ENCODE results near the gene CENPE.
"Not testable (repeated sequence)": the region's sequence is repeated elsewhere in the genome, so short reads cannot be mapped to it uniquely, and the experiment has no call there.

Gene CENPE, protein sequence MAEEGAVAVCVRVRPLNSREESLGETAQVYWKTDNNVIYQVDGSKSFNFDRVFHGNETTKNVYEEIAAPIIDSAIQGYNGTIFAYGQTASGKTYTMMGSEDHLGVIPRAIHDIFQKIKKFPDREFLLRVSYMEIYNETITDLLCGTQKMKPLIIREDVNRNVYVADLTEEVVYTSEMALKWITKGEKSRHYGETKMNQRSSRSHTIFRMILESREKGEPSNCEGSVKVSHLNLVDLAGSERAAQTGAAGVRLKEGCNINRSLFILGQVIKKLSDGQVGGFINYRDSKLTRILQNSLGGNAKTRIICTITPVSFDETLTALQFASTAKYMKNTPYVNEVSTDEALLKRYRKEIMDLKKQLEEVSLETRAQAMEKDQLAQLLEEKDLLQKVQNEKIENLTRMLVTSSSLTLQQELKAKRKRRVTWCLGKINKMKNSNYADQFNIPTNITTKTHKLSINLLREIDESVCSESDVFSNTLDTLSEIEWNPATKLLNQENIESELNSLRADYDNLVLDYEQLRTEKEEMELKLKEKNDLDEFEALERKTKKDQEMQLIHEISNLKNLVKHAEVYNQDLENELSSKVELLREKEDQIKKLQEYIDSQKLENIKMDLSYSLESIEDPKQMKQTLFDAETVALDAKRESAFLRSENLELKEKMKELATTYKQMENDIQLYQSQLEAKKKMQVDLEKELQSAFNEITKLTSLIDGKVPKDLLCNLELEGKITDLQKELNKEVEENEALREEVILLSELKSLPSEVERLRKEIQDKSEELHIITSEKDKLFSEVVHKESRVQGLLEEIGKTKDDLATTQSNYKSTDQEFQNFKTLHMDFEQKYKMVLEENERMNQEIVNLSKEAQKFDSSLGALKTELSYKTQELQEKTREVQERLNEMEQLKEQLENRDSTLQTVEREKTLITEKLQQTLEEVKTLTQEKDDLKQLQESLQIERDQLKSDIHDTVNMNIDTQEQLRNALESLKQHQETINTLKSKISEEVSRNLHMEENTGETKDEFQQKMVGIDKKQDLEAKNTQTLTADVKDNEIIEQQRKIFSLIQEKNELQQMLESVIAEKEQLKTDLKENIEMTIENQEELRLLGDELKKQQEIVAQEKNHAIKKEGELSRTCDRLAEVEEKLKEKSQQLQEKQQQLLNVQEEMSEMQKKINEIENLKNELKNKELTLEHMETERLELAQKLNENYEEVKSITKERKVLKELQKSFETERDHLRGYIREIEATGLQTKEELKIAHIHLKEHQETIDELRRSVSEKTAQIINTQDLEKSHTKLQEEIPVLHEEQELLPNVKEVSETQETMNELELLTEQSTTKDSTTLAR (N-terminal part only)

DNA sequence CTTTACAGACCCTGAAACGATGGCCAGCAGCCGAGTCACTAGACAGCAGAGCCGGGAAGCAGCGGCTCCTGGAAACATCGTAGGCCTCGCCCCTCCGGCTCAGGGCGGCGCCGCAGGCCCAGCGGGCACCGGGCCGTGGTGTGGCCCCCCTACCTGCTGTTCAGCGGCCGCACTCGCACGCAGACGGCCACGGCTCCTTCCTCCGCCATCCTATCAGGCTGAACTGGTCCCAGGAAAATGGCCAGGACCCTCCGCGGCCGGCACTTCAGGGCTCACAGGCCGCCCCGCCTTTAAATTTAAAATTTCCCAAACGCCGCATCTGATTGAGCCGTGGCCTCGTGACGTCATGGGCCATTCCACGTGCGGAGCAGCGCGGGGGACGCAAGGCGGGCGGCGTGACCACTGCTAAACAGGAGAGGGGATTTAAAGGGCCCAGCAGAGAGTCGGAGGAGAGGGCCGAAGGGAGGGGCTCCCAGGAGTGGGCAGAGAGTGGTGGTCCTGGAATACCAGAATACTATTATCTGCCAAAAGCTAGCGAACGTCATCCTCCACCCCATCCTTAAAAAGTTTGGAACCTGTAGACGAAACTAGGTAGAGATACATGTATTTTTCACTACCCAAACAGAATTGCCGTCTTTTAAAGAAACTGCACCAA lies at the start of gene CENPE:
Gene CENPE (minus strand): TSS at position 233 of the 655 bp plus-strand sequence. CDS start 24 bp downstream, at position 209.
- DNase-seq = peak; percentile 85 to 86

DNA sequence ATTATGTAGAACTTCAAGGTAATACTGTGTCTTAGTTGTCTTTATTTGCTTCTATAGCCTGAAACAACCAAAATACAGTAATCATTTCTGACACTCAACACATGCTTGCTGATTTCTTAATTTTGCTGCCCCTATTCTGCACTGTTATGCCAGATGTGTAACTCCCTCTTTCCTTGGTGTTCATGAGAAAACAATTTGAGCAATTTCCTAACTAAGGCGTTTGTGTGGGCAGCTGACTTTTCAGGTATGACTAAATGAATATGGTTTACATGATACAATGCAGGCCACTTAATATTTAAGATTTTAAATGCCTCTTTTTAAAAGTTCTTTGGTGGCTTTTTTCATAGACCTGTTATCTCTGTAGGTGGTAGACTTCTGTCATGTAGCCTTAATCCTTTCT lies 46.1 kb upstream of the CENPE start:
- DNase-seq = no peak

DNA sequence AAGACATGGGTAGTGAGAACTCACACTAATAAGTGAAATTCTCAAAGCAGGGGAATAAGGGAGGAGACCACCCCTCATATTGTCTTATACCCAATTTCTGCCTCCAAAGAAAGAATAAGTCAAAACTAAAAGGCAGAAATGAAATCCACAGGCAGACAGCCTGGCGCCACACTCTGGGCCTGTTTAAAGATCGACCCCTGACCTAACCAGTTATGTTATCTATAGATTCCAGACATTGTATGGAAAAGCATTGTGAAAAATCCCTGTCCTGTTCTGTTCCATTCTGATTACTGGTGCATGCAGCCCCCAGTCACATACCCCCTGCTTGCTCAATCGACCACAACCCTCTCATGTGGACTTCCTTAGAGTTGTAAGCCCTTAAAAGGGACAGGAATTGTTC lies 32.8 kb upstream of the CENPE start:
- DNase-seq = not testable (repeated sequence)

DNA sequence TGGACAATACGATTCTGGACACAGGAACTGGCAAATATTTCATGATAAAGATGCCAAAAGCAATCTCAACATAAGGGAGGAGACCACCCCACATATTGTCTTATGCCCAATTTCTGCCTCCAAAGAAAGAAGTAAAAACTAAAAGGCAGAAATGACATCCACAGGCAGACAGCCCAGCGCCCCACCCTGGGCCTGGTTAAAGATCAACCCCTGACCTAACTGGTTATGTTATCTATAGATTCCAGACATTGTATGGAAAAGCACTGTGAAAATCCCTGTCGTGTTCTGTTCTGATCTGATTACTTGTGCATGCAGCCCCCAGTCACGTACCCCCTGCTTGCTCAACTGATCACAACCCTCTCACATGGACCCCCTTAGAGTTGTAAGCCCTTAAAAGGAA lies 25.4 kb upstream of the CENPE start:
- DNase-seq = not testable (repeated sequence)

DNA sequence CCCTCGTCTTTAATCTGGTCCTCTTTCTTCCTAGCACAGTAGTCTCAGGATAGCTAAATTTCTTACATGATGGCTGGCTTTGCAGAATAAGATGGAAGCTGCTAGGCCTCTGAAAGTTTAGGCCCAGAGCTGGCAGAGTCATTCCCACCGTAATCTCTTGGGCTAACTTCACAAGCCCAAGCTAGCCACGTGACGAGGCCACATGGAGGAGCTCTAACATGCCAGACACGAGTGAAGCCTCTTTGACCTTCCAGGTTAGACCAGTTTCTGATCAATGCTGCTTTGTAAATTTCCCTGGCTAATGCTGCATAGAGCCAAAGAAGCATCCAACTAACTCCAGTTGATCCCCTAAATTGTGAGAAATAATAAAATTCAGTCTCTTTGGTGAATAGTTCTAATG lies 9.5 kb upstream of the CENPE start:
- DNase-seq = no peak

DNA sequence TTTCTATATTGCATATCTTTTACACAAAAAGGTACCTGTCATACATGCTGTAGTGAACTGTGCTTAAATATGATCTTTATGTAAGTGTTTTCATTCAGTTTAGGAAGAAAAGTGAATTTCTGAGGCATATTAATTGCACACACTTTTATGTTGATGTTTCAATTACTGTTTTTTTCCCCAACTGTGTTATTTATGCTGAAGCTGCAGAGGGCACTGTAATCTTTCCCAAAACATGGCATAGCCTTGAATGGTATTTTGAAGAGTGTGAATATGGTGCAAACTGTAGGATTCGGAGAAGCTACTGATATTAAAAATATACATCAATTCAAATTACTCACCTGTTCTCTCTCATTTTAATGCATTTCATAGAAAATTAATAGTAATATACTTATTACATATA lies 6.0 kb upstream of the CENPE start:
- DNase-seq = no peak

DNA sequence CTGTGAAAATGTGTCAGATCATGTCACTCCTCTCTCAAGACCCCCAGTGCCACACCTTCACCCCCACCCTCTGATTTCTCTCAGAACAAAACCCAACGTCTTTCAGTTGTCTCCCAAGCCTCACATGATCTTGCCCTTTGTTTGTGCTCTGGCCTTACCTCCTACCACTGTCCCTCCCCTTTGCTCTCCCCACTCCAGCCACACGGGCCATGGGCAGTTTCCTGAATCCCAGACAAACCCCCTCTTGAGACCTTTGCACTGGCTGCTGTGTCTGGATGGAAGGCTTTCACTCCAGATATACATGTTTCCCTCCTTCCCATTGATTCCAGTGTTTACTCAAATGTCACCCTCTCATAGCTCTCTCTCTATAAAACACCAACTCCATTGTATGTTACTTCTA lies 3.6 kb upstream of the CENPE start:
- no peak for DNase-seq

DNA sequence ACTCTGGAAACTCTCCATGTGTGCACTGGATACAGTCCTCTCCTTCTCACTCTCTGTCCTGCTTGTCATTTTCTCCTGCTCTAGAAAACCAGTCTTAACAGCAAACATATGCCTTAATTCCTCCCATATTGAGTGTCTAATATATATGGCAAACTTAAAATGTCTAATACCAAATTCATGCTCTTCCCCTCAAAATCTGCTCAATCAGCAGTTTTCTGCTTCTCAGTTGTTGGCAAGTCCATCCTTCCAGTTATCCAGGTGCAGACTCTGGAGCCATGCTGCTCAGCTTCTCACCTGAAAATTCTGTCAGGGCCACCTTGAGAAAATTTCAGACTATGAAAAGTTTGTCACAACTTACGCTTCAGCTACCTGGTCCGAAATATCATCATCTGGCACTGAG lies 3.1 kb upstream of the CENPE start:
- DNase-seq = no peak

DNA sequence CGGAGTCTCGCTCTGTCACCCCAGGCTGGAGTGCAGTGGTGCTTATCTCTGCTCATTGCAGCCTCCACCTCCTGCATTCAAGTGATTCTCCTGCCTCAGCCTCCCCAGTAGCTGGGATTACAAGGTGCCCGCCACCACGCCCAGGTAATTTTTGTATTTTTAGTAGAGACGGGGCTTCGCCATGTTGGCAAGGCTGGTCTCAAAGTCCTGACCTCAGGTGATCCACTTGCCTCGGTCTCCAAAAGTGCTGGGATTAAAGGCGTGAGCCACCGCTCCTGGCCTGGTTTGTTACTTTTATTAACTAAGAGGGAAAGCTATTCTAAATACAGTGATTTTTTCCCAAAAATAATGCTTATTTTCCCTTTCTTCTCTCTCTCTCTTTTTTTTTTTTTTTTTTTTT lies 866 bp upstream of the CENPE start:
- no peak for DNase-seq

DNA sequence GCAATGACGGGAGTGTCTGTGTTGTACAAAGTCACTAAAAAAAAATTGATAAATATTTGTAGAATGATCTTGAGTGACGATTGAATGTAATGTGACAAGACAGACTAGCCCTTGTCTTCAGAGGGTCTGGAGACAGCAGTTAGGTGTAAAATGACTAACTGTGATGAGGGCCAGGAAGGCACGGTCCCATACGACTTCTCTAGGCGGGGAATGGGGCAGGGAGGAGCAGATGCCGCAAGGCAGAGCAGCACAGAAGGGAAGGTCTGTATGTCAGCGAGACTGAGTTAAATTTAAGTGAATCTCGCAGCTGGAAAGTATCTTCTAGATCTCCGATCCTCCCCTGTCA lies 405 bp downstream of the CENPE start:
- no peak for DNase-seq

DNA sequence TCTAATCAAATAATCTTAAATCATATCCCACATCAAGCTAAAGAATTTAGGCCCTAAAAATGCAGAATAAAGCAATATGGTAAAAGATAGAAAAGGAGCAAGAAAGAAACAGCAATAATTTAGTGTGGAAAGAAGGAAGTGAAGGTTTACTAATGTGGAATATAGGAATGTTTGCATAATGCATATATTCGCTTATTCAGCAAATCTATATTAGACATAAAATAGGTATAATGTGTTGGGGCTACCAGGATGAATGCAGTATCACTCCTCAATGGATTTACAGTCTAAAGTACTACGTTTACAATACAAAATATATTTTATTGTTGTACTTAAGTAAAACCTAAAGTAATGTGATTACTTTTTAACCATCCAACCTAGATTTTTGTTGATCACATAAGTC lies 4.7 kb downstream of the CENPE start:
- DNase-seq = no peak

DNA sequence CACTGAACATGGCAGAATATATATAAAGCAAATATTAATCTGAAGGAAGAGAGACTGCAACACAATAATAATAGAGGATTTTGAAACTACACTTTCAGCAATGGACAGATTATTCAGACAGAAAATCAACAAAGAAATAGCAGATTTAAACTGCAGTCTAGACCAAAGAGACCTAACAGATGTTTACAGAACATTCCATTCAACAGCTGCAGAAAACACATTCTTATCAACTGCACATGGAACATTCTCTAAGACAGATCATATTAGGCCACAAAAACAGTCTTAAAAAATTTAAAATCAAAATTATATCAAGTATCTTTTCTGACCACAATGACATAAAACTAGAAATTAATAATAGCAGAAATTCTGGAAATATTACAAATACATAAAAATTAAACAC lies 27.1 kb downstream of the CENPE start:
- no peak for DNase-seq

DNA sequence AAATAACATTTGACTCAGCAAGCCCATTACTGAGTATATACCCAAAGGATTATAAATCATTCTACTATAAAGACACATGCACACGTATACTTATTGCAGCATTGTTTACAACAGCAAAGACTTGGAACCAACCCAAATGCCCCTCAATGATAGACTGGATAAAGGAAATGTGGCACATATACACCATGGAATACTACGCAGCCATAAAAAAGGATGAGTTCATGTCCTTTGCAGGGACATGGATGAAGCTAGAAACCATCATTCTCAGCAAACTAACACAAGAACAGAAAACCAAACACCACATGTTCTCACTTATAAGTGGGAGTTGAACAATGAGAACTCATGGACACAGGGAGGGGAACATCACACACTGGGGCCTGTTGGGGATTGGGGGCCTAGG lies 28.4 kb downstream of the CENPE start:
- not testable (repeated sequence) for DNase-seq

DNA sequence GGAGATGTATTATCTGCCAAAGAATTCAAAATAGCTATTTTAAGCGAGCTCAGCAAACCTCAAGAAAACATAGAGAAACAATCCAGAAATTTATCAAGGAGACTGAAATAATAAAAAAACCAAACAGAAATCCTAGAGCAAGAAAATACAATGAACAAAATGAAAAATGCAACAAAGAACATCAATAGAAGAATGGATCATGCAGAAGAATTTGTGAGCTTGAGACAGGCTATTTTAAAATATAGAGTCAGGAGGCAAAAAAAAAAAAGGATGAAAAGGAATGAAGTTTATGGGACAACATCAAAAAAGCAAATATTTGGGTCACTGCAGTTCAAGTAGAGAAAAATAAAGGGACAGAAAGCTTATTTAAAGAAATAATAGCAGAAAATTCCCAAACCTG lies 29.1 kb downstream of the CENPE start:
- no peak for DNase-seq

DNA sequence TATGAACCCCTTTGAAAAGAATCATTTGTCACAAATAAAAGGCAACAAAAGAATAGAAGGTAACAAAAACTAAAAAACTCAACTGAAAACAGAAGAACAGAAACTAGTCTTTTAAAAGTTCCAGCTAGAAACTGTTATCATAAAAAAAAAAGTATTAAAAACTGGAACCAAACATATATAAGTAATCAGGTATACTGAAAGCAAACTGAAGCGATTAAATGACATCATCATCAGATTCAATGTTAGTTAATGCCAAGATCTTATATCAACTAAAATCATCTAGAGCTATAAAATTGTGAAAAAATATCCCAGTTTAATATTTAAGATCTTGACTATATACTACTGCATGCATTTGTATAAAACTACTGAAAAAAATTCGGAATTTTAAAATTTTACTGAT lies 36.0 kb downstream of the CENPE start:
- no peak for DNase-seq

DNA sequence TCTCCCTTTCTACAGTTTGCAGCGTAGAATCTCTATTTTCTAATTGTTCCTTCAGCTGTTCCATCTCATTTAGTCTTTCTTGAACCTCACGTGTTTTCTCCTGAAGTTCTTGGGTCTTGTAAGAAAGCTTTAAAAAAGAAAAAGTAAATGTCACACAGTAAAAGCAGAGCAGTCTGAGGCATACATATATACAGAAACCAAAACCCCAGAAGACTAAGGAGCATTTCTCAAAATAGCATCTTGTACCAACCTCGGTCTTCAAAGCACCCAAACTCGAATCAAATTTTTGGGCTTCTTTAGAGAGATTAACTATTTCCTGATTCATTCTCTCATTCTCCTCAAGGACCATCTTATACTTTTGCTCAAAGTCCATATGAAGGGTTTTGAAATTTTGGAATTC lies 39.4 kb downstream of the CENPE start:
- DNase-seq = no peak

DNA sequence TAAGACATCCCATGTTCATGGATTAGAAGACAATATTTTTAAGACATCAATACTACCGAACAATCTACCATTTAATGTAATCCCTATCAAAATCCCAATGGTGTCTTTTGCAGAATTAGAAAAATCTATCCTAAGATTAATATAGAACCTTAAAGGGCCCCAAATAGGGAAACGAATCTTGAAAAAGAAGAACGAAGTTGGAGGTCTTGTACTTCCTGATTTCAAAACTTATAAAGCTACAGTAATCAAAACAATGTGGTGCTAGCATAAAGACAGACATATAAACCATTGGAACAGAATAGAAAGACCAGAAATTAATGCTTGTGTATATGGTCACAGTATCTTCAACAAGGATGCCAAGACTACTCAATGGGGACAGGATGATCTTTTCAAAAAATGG lies 42.0 kb downstream of the CENPE start:
- DNase-seq = no peak

DNA sequence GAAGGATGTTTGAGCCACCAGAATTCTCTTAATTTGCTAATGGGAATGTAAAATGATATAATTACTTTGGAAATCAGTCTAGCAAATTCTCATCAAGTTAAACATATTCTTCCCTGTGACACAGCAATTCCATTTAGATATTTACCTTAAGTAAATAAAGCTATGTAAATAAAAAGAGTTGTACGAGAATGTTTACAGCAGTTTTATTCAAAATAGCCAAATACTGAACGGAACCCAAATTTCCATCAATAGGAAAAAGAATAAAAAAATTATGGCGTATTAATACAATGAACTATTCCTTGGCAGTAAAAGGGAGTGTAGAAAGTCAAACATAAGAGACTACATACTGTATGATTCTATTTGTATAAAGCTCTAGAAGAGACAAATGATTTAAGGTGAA lies 45.8 kb downstream of the CENPE start:
- no peak for DNase-seq

DNA sequence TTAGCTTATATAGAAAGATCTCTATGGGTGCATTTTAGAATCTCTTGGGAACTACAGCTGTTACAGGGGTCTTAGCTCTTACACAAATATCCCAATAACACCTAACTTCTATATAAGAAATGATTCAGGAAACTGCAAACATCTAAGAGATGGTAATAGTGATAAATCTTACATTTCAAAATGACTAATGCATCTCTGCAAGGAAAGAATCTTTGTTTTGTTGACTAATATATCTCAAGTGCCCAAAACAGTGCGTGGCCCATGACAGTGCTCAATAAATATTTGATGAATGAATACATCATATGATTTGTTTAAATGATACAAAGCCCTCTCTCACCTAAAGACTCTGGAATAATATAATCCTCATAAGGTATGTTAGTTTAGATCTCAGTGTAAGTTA lies 47.5 kb downstream of the CENPE start:
- no peak for DNase-seq

DNA sequence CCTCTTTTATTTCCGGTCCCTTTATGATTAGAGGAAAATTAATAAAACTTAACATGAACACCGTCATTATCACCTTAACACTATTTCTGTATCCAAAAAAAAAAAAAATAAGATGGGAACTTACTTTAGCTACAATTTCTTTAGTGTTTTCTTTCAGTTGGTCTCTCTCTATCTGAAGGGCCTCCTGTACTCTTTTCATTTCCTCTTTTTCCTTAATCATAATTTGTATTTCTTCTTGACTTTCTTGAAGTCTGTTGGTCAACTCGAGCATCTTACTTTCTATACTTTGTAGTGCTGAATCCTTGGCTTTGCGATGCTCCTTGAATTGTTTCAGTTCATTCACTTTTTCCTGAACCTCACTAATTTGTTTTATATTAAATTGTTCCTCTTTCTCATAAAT lies 53.2 kb downstream of the CENPE start:
- no peak for DNase-seq

DNA sequence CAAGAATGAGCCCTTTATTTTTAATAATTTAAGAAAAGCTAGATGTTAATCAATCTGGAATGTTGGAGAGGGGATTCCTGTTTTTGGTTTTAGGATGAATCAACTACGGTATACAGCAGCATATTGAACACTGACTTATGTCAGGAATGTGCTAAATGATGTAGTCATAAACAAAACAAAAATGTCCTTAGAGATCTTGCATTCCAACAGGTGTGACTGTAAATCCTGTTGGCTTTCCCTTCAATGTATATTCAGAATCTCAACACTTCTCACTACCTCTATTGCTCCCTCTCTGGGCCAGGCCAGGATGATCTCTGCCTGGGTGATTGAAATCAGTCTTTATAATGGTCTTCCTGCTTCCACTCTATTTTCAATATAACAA lies 60.7 kb downstream of the CENPE start:
- DNase-seq = no peak

DNA sequence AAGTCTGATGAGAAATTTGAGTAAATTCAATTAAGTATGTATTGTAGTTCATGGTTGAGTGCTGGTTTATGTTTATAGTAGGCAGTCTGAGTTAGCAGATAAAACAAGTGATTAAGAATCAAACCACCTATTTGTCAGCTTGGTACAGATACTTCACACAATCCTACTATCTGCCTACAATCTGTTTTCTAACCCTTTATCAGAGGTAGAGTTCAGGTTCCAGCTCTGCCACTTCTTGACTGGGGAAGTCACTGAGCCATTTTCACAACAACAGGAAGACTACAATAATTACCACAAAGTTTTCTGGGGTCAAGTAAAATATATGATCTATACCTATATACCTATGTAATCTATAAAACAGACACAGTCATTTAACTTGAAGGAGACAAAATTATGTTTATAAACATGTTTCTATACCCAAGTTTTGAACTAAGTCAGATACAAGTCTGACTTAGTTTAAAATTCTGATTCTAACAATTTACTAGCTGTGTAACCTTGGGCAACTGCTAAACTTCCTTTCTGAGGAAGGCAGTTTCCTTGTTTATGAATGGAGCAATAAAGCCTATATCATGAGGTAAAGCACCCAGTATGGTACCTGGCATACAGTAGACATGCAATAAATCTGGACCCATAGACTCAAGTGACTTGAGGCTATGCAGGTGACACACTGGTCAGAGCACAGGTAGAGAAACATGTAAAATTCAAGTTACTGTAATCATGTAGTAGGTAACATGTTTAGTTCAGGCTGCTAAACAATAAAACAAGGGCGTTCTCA lies 61.3 kb downstream of the CENPE start:
- no peak for DNase-seq
